GM12864 (cell line): ENCODE data around the gene LRRC4C.
"Not testable (repeated sequence)": the region's sequence is repeated elsewhere in the genome, so short reads cannot be mapped to it uniquely, and the experiment has no call there.

Experiments used
- DNase-seq: peaks from one replicate; pipeline ENCODE4 v3.0.0-alpha.2; 2011; ENCODE audit warnings: low read depth
- H3K4me3 ChIP-seq: 2 replicates; pipeline ENCODE4 v1.5.1; 2011; ENCODE audit warnings: mild to moderate bottlenecking, low read depth, low read length, control low read depth
- CTCF ChIP-seq: IDR thresholded peaks from 2 replicates; pipeline ENCODE4 v1.5.1; 2011; ENCODE audit warnings: low read depth, mild to moderate bottlenecking, moderate library complexity, low read length, control low read depth, inconsistent platforms; ENCODE audit errors: missing control alignments

Gene LRRC4C

GRCh38 chr11:40223596-40224330 is 1235.7 kb downstream of the LRRC4C start:
- TF ChIP-seq CTCF = no peak
- H3K4me3 ChIP-seq = no peak overlapping the region
- DNase-seq = no peak

DNA sequence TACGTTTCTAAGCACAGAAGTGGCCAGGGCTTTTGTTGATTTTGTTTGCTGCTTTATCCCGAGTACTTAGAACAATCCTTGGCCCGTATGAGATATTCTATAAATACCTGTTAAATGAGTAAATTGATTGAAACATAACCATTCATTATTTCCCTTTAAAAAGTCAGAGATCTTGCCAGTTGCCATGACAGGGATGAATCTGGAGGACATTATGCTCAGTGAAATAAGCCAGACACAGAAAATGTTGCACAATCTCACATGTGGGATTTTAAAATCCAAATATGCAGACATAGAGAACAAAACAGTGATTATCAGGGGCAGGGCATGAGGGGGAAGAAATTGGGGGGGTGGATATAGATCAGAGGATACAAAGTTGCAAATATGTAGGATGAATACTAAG is 1240.1 kb downstream of the LRRC4C start:
- TF ChIP-seq CTCF = no peak
- DNase-seq = no peak

GRCh38 chr11:40215556-40215955 is 1243.9 kb downstream of the LRRC4C start:
- no peak for TF ChIP-seq CTCF
- H3K4me3 ChIP-seq = no peak overlapping the region
- no peak for DNase-seq

More for the DNA sequence above, 1240.1 kb downstream of the LRRC4C start:
- no peak overlapping the region for H3K4me3 ChIP-seq

DNA sequence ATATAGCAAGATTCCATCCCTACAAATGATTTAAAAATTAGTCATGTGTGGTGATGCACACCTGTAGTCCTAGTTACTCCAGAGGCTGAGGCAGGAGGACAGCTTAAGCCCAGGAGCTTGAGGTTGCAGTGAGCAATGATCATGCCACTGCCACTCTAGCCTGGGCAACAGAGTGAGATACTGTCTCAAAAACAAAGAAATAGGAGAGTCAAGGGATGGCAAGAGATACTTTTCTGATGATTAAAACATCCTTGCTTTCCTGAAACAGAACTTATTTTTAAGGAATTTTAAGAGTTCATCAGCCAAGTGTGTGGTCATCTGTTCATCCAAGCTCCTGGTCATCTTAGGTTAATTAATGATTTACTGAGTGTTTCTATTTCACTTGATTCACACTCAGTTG is 1252.0 kb downstream of the LRRC4C start:
- DNase-seq = no peak
- no peak overlapping the region for H3K4me3 ChIP-seq
- no peak for TF ChIP-seq CTCF

GRCh38 chr11:40204228-40204627 is 1255.2 kb downstream of the LRRC4C start:
- no peak overlapping the region for H3K4me3 ChIP-seq
- no peak for TF ChIP-seq CTCF
- no peak for DNase-seq

DNA sequence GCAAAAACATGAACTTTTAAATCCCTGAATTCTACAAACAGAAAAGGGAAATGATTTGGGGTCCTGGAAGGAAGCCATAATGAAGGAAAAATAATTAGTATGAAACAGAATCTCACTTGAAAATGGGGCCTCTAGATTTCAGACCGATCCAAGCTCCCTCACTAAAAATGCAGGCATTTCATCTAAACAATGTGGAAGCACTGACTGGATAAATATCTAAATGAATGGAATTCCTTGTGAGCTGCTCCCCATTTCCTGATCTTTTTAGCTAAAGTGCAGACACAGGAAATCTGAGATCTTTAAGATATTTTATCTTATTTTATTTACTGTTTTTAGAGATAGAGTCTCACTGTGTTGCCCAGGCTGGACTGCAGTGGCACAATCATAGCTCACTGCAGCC is 1255.8 kb downstream of the LRRC4C start:
- no peak for DNase-seq
- no peak for TF ChIP-seq CTCF
- no peak overlapping the region for H3K4me3 ChIP-seq

GRCh38 chr11:40202589-40203270 is 1256.7 kb downstream of the LRRC4C start:
- TF ChIP-seq CTCF = no peak
- H3K4me3 ChIP-seq = no peak overlapping the region
- DNase-seq = no peak

GRCh38 chr11:40192590-40192989 is 1266.9 kb downstream of the LRRC4C start:
- DNase-seq = not testable (repeated sequence)

More at GRCh38 chr11:40192590-40192989, 1266.9 kb downstream of the LRRC4C start:
- not testable (repeated sequence) for H3K4me3 ChIP-seq
